ENCODE results near the gene RAC3. TPM values are rescaled to one million over a fixed set of nuclear protein-coding genes. Genes with fewer than 3 reads are reported as not detected.

The RAC3 gene
- total RNA-seq, 1 donor from 2014 or later, result not detected

DNA sequence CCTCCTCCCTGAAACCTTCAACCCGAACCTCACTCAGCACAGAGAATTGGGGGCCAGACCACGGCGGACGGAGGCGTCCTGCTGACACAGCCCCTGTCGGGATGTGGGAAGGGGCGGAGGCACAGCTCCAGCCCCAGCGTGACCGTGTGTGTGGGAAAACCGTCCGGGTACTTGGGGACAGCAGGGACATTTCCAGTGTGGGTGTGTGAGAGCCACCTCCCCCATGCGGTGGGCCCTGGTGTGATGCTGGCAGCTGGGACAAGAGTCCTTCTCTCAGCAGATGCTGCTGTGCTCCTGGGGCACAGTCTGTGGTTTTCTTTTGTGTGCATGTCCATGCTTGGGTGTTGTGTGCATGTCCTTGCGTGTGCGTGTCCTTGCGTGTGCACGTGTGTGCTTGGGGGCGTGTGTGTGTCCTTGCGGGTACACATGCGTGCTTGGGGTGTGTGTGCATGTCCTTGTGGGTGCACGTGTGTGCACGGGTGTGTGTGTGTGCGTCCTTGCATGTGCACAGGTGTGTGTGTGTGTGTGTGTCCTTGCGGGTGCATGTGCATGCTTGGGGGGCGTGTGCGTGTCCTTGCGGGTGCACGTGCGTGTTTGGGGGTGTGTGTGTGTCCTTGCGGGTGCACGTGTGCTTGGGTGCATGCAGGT lies 25.7 kb upstream of the RAC3 start:
- no peak for DNase-seq (ENCODE audit: low spot score in 2 of 2)
- peaks cover 19 to 46% of the 10 kb centered on the region in 2 donors for H3K4me1 ChIP-seq
- H3K27ac ChIP-seq, result peak overlapping the region in 1 of 2 donors; percentile 85
- H3K4me3 ChIP-seq, result no peak overlapping the region
- TF ChIP-seq, protein P1, sequence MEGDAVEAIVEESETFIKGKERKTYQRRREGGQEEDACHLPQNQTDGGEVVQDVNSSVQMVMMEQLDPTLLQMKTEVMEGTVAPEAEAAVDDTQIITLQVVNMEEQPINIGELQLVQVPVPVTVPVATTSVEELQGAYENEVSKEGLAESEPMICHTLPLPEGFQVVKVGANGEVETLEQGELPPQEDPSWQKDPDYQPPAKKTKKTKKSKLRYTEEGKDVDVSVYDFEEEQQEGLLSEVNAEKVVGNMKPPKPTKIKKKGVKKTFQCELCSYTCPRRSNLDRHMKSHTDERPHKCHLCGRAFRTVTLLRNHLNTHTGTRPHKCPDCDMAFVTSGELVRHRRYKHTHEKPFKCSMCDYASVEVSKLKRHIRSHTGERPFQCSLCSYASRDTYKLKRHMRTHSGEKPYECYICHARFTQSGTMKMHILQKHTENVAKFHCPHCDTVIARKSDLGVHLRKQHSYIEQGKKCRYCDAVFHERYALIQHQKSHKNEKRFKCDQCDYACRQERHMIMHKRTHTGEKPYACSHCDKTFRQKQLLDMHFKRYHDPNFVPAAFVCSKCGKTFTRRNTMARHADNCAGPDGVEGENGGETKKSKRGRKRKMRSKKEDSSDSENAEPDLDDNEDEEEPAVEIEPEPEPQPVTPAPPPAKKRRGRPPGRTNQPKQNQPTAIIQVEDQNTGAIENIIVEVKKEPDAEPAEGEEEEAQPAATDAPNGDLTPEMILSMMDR (IDR thresholded peaks at IDR 0.05), result no peak
- no peaks in the 10 kb centered on the region for H3K36me3 ChIP-seq
- no peaks in the 10 kb centered on the region for H3K27me3 ChIP-seq
- intact Hi-C loops (cut with DNase I), result no loop called here
- no peaks in the 10 kb centered on the region for H3K9me3 ChIP-seq

DNA sequence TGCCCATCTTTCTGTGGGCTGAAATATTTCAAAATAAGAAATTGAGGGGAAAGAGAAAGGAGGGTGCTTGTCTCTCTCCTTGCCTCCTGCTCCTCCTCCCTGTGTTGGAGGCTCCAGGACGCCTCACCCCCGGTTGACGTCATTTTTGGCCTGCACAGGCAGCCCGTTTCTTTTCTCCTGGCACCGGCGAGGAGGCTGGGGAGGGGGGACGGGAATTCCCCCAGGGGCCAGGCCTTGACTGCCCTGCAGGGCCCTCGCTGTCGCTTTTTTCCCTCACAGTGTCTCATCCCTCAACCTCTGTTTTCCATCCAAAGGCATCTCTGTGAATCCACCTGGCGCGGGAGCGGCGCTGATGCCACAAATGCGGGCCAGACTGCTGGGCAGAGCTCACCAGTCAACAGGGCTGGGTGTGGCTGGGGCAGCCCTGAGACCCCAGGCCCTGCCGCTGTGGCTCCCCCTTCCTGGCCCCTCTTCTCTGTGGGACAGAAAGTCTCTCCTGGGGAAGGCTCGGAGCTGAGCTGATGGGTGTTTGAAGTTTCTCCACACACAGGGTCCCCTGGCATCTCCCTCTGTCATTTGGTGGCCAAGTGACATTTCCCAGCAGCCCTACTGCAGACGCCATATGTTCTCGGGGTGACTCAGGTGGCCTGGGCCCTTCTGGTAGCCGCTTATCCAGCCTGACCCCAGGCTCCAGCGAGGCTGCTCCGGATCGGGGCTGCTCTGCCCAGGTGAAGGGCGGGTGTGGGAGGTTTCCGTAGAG lies 24.8 kb upstream of the RAC3 start:
- peak overlapping the region in 1 of 2 donors; percentile 9 for H3K4me3 ChIP-seq
- H3K36me3 ChIP-seq, result no peaks in the 10 kb centered on the region
- no peaks in the 10 kb centered on the region for H3K27me3 ChIP-seq
- peaks cover 19 to 46% of the 10 kb centered on the region in 2 donors for H3K4me1 ChIP-seq
- TF ChIP-seq, protein P1 (IDR thresholded peaks at IDR 0.05), result no peak
- H3K9me3 ChIP-seq, result no peaks in the 10 kb centered on the region
- intact Hi-C loops (cut with DNase I), result no loop called here
- peak overlapping the region; percentile 56 to 58 for H3K27ac ChIP-seq
- DNase-seq (ENCODE audit: low spot score in 2 of 2), result peak in 1 of 2 donors; percentile 80

DNA sequence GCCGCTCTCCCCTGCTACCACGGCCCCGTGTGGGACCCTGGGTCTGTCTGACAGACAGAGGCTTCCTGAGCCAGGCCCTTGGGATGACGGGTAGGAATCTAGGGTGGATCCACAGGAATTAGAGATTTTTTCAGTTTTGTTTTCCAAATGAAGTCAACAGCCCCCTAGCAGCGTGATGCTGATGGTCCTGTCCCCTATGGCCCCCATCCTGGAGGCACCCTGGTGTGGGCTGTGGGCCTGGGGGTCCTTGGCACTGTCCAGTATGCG lies 24.3 kb upstream of the RAC3 start:
- Histone ChIP-seq H3K36me3 (no peaks in the 10 kb centered on the region), H3K4me1 (peaks cover 19 to 46% of the 10 kb centered on the region in 2 donors), H3K27me3 (no peaks in the 10 kb centered on the region), H3K9me3 (no peaks in the 10 kb centered on the region), H3K27ac (peak overlapping the region; percentile 56 to 58), H3K4me3 (no peak overlapping the region)
- intact Hi-C loops (cut with DNase I), result no loop called here
- DNase-seq (ENCODE audit: low spot score in 2 of 2), result no peak
- TF ChIP-seq, protein P1 (IDR thresholded peaks at IDR 0.05), result no peak

DNA sequence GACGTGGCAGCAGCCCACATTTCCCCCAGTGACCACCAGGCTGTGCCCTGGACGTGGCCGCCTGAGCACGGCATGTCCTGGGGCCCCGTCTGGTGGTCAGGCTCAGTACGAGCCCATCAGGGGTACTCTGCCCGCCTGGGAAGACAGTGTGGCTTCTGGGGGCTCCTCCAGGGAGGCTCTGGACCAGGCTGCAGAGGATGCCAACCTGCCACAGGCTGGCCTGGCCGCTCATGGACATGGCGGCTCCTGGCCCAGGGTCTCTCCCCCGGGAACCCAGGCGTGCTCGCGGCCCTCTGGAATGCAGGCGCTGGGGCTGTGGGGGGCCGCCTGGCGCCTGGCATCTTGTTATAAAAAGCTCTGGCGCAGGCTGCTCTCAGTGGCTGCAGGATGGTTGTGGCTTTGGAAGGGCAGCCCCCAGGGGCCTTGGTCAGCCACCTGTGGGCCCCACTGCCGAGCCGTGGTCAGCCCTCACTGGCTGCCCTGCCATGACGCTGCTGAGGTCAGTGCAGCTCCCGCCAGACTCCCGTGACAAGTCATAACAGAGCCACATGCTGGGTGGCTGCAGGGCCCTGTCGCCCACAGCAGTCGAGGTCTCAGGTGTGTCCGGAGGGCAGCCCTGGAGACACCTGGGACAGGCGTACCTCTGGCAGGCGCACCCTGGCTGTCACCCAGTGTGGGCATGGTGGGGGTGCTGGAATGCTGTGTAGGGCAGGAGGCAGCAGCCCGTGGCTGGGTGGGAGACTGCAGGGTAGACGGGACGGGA lies 23.8 kb upstream of the RAC3 start:
- Histone ChIP-seq H3K4me1 (peaks cover 21 to 44% of the 10 kb centered on the region in 2 donors), H3K27me3 (no peaks in the 10 kb centered on the region), H3K9me3 (no peaks in the 10 kb centered on the region), H3K36me3 (no peaks in the 10 kb centered on the region), H3K4me3 (no peak overlapping the region), H3K27ac (peak overlapping the region; percentile 56 to 58)
- intact Hi-C loops (cut with DNase I), result no loop called here
- TF ChIP-seq, protein P1 (IDR thresholded peaks at IDR 0.05), result peak in 1 of 3 experiments; percentile 10
- DNase-seq (ENCODE audit: low spot score in 2 of 2), result no peak

DNA sequence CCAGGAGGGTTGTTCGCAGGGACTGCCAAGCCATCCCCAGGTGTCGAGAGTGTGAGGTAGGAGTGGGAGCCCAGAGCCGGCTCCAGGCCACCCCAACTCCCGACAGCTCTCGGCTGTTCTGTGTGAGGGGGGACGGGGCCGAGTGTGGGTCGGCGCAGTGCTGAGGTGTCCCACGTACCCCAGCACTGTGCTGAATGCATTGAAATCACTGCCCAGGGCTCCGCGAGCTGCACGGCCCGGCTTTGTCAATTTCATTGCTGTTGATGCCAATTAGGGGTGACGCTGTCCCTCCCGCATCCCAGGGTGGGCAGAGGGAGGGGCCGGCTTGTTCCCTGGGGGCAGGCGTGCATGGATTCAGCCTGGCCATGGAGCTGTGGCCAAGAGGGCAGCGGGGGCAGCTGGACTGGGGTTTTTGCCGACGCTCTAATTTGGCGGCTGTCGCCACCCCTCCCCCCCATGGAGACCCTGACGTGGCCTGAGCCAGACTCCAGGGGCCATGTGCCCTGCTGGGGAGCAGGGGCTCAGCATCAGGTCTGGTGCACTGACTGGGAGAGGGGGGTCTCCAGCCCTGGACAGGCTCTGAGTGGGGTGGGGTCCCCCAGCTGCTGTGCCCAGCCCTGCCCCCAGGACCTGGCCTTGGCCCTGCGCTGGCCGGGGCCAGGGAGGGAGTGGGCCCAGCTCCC lies 23.1 kb upstream of the RAC3 start:
- TF ChIP-seq, protein P1 (IDR thresholded peaks at IDR 0.05), result no peak
- H3K4me1 ChIP-seq, result peaks cover 14 to 44% of the 10 kb centered on the region in 2 donors

More for the DNA sequence above, 23.1 kb upstream of the RAC3 start:
- no peaks in the 10 kb centered on the region for H3K27me3 ChIP-seq
- peak overlapping the region in 1 of 2 donors; percentile 58 for H3K27ac ChIP-seq
- no peak overlapping the region for H3K4me3 ChIP-seq
- H3K9me3 ChIP-seq, result no peaks in the 10 kb centered on the region
- DNase-seq (ENCODE audit: low spot score in 2 of 2), result no peak
- H3K36me3 ChIP-seq, result no peaks in the 10 kb centered on the region
- intact Hi-C loops (cut with DNase I), result no loop called here

All from ascending aorta (tissue), 2 donors.